GM18499 (cell line): ENCODE data around the gene SRPK2.
"Not testable (repeated sequence)": the region's sequence is repeated elsewhere in the genome, so short reads cannot be mapped to it uniquely, and the experiment has no call there.

ENCODE experiments used
- ATAC-seq: cut with Tn5 transposase; IDR thresholded peaks from one replicate; pipeline ENCODE4 v1.9.1; 2021; ENCODE audit warnings: moderate number of reproducible peaks; ENCODE audit not compliant: insufficient read depth, unreplicated experiment

The SRPK2 gene

DNA sequence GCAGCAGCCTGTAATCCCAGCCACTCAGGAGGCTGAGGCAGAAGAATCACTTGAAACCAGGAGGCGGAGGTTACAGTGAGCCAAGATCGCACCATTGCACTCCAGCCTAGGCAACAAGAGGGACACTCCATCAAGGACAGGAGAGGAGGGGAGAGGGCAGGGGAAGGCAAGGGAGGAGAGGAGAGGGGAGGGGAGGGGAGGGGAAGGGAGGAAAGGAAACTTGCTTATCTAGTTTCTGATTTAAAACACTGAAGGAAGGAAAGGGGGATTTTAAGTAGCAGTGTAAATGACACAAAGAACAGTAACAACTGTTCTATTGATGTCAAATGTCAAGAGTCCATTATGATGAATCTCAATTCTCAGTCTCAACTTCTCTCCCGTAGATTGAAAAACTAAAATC is 43.7 kb downstream of the SRPK2 start:
- ATAC-seq: no peak

- ATAC-seq: no peak
These were observed 49.1 kb downstream of the SRPK2 start for GRCh38 chr7:105339404-105340323.

DNA sequence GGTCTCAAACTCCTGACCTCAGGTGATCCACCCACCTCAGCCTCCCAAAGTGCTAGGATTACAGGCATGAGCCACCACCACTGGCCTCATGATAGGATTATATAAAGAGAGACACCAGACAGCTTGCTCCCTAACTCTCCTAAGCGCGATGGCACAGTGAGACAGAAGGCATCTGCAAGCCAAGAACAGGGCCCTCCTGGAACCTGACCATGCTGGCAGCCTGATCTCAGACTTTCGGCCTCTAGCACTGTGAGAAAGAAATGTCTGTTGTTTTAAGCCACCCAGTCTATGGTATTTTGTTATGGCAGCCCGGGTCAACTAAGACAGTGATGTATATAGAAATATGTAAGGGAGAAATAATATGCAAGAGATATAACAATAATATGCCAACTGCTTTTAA is 51.2 kb downstream of the SRPK2 start:
- no peak for ATAC-seq

DNA sequence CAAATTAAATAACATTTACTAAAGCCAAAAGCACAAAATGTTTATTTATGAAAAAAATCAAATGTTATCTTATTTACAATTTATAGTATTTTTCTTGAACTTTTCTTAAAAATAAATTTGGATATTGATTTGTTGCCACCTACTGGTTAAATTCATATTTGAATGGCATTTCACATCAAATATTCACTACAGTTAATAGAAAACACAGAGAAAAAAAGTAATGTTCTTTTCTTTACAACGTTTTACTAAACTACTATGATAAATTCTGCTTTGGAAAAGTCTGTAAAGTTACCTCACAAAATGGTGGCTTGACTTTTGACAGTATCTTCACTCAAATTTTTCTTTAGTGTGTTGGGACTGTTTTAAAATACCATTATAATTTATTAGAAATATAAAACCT is 52.7 kb downstream of the SRPK2 start:
- ATAC-seq: no peak

GRCh38 chr7:105332661-105333060 is 56.1 kb downstream of the SRPK2 start:
- ATAC-seq: not testable (repeated sequence)

DNA sequence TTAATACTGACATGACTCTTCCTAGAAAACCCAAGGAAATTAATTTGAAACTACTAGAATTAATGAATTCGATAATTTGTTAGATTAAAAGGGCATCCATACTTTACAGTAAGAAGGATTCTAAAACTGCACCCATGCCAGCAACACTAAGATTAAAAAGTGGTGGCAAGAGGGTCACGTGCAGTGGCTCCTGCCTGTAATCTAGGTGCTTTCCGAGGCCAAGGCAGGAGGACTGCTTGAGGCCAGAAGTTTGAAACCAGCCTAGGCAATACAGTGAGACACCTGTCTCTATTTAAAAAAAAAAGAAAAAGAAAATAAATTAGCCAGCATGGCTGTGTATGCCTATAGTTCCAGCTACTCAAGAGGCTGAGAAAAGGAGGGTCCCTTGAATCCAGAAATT is 58.2 kb downstream of the SRPK2 start:
- ATAC-seq: no peak

DNA sequence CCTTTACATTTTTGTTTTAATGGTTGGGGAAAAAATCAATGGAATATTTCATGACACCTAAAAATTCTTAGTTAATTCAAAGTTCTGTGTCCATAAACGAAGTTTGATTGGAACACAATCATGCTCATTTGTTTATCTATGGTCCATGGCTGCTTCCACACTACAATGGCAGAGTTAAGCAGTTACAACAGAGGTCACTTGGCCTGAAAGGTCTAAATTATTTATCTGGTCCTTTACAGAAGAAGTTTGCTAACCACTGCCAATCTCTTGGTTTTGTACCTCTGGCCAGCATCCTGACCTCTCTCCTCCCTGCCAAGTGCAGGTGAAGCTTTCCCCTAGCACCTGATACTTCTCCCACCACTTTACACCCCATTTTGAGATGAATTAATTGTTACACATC is 61.5 kb downstream of the SRPK2 start:
- no peak for ATAC-seq

- no peak for ATAC-seq
These were observed 63.4 kb downstream of the SRPK2 start for GRCh38 chr7:105325216-105325904.

DNA sequence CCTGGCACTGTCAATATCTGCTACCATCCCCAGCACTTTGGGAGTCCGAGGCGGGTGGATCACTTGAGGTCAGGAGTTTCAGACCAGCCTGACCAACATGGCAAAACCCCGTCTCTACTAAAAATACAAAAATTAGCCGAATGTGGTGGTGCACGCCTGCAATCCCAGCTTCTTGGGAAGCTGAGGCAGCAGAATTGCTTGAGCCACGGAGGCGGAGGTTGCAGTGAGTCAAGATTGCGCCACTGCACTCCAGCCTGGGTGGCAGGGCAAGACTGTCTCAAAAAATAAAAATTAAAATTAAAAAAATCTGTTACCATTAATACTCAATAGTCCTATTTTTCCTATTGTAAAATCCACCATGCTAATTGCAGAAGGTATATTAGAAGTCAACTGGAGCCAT is 64.1 kb downstream of the SRPK2 start:
- ATAC-seq: not testable (repeated sequence)

DNA sequence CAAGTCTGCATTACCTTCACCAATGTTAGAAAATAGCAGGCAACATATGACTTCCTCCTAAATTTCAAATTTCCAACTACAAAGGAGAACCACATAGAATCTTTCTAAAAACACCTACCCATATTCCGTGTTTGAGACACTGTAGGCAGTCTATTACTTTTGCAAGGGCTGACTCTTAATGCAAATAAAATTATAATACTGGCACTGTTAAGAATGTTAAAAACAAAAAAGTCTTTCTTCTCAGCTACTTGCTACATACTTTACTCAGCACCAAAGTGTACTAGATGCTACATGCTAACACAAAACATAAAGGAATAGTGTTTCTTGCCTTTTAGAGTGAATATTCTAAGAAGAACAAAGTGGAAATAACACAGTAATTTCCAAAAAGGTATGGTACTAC is 65.4 kb downstream of the SRPK2 start:
- ATAC-seq: no peak

DNA sequence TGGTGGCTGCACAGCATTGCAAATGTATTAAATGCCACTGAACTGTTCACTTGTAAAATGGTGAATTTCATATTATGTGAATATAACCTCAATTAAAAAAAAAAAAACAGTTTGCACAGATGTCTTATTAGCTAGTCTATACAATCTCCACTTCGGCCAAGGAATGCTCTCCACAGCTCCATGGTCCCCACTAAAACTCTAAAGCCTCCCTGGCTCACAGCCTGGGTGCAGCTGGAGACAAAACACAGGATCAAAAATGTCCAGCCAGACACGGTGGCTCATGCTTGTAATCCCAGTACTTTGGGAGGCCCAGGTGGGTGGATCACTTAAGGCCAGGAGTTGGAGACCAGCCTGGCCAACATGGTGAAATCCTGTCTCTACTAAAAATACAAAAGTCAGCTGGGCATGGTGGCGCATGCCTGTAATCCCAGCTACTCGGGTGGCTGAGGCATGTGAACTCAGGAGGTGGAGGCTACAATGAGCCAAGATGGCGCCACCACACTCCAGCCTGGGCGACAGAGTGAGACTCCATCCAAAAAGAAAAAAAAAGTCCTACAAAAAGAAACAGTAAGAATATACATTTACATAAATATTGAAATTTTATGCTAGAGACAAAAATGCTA is 66.0 kb downstream of the SRPK2 start:
- no peak for ATAC-seq

DNA sequence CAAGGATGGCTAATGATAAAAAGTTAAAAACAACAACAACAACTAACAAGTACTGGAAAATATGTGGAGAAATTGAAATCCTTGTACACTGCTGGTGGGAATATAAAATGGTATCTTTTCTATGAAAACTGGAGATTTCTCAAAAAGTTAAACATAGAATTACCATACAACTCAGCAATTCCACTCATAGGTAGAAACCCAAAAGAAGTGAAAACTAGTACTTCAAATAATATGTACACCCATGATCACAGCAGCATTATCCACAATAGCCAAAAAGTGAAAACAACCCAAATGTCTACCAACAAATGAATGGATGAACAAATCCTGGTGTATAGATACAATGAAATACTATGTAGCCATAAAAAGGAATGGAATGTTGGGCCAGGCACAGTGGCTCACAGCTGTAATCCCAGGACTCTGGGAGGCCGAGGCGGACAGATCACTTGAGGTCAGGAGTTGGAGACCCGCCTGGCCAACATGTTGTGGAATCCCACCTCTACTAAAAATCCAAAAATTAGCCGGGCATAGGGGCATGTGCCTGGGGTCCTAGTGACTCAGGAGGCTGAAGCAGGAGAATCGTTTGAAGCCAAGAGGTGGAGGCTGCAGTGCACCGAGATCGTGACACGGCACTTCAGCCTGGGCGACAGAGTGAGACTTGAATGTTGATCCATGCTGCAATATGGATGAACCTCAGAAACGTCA is 66.8 kb downstream of the SRPK2 start:
- no peak for ATAC-seq

DNA sequence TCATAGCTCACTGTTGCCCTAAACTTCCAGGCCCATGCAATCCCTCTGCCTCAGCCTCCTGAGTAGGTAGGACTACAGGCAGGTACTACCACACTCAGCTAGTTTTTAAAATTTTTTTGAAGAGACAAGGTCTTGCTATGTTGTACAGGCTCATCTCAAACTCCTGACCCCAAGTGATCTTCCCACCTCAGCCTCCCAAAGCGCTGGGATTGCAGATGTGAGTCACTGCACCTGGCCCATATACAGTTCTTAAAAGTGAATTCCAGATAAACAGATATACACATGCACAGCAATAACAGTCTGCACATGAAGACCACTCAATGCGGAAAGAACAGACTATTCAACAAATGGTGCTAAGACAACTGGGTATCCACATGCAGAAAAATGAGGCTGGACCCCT is 67.8 kb downstream of the SRPK2 start:
- no peak for ATAC-seq

DNA sequence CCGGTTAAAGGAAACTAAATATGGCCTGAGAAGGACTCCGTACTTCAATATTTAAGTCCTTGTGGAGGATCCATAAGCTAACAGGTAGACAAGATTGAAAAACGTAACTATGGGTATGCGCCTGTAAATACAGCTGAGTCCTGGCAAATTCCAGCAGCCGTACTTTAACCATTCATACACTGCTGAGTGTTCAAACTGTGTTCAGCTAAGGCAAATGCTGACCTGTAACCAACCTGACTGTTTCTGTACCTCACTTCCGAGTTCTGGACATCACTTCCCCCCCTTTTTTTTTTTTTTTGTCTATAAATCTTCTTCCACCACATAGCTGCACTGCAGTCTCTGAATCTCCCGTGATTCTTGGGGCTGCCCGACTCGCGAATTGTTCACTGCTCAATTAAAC is 69.1 kb downstream of the SRPK2 start:
- no peak for ATAC-seq

GRCh38 chr7:105316578-105317344 is 72.0 kb downstream of the SRPK2 start:
- ATAC-seq: no peak

DNA sequence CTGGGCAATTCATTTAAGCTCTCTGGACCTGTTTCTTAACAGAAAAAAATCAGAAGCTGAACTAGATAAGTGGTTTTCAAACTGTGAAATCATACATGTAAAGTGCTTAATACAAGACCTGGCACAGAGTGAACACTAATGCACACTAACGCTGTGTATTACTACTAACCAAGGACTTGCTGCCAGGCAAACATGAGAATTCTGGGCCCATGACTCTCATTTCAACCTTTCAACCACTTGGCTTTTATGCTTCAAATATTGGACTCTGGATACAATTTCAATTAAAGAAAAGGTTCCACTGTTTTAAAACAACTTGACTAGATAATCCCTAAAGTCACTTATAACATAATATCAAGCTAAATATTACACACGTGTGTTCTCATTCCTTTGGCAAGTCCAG is 73.4 kb downstream of the SRPK2 start:
- no peak for ATAC-seq

- ATAC-seq: no peak
These were observed 79.2 kb downstream of the SRPK2 start for GRCh38 chr7:105309235-105310169.

DNA sequence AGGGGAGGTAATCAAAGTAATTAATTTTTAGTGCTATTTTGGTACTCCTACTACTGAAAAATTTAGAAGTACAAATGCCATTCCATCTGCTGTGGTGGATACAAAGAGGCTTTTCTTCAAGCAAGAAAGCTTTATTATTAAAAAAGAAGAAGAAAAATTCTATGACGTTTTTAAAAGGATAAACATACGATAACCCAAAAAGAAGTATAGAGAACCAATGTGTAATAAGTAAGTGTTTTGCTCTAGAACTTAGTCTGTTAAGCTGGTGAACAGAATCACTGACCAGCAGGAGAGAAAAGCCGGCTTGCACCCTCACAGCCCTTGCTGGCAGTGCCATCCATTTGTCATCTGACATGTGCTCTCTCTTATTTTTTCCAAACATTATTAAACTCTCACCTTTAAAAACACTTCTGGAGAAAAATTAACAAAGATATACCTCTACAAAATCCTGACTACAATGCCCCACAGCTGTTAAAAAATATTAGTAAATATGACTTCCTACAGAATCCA is 81.5 kb downstream of the SRPK2 start:
- no peak for ATAC-seq

GRCh38 chr7:105306298-105306748 is 82.4 kb downstream of the SRPK2 start:
- ATAC-seq: no peak
